Stimulated activated CD8-positive, alpha-beta memory T cell treated with anti-CD3 and anti-CD28 coated beads, Interleukin-4, amount 100 ng/mL, for 4 hours (primary cell): ENCODE results near the gene RABGGTB.
"Not testable (repeated sequence)": the region's sequence is repeated elsewhere in the genome, so short reads cannot be mapped to it uniquely, and the experiment has no call there.

Source experiments
- DNase-seq, 2 donors: peaks; one replicate each; pipeline ENCODE4 v3.0.0-alpha.2; 2020; ENCODE audit warnings: low read depth in 2 of 2, low spot score in 1 of 2

RABGGTB gene

GRCh38 chr1:75795703-75796193 is 9.7 kb downstream of the RABGGTB start:
- DNase-seq = no peak

GRCh38 chr1:75796376-75797272 is 10.6 kb downstream of the RABGGTB start, which contains the start of gene MSH4:
Gene MSH4 (plus strand): TSS chr1:75796882. CDS start chr1:75796986, 104 bp downstream.
- no peak for DNase-seq

GRCh38 chr1:75797273-75797588 is 11.2 kb downstream of the RABGGTB start:
- no peak for DNase-seq

- no peak for DNase-seq
Observed at GRCh38 chr1:75797606-75798216, 11.7 kb downstream of the RABGGTB start.

GRCh38 chr1:75801480-75801879 is 15.4 kb downstream of the RABGGTB start:
- DNase-seq = not testable (repeated sequence)

GRCh38 chr1:75808921-75809320 is 22.9 kb downstream of the RABGGTB start:
- DNase-seq = no peak

GRCh38 chr1:75810113-75810512 is 24.1 kb downstream of the RABGGTB start:
- DNase-seq = not testable (repeated sequence)

- no peak for DNase-seq
Observed at GRCh38 chr1:75811211-75811981, 25.3 kb downstream of the RABGGTB start.

- no peak for DNase-seq
Observed at GRCh38 chr1:75812065-75812464, 26.0 kb downstream of the RABGGTB start.

- not testable (repeated sequence) for DNase-seq
Observed at GRCh38 chr1:75823596-75823995, 37.5 kb downstream of the RABGGTB start.

GRCh38 chr1:75836528-75837100 is 50.6 kb downstream of the RABGGTB start:
- no peak for DNase-seq

GRCh38 chr1:75838079-75838478 is 52.0 kb downstream of the RABGGTB start:
- DNase-seq = no peak

GRCh38 chr1:75841421-75841820 is 55.4 kb downstream of the RABGGTB start:
- no peak for DNase-seq
